HL-60 (cell line): Measurements from ENCODE around the gene AGBL4.

Source experiments
- CTCF ChIP-seq: IDR thresholded peaks from one replicate; pipeline ENCODE4 v1.5.1; 2011; ENCODE audit warnings: low read length, control low read depth, inconsistent platforms; ENCODE audit not compliant: insufficient read depth
- POLR2AphosphoS5 ChIP-seq: IDR thresholded peaks from 2 replicates; pipeline ENCODE4 v1.6.1; 2012; ENCODE audit warnings: low read depth
- SPI1 ChIP-seq: IDR thresholded peaks from 2 replicates; pipeline ENCODE4 v1.6.1; 2012; ENCODE audit warnings: low read depth, mild to moderate bottlenecking, borderline replicate concordance

- TF ChIP-seq CTCF: no peak
- TF ChIP-seq POLR2AphosphoS5: no peak
- TF ChIP-seq SPI1: no peak
Measured at GRCh38 chr1:48979940-48980339, 1043.8 kb downstream of the AGBL4 start.
